ENCODE results near the gene ASB15. TPM values are rescaled to one million over a fixed set of nuclear protein-coding genes. Genes with fewer than 3 reads are reported as not detected.
"Not testable (repeated sequence)": the region's sequence is repeated elsewhere in the genome, so short reads cannot be mapped to it uniquely, and the experiment has no call there.

The ASB15 gene
- total and polyA plus RNA-seq, 8 donors = not detected

DNA sequence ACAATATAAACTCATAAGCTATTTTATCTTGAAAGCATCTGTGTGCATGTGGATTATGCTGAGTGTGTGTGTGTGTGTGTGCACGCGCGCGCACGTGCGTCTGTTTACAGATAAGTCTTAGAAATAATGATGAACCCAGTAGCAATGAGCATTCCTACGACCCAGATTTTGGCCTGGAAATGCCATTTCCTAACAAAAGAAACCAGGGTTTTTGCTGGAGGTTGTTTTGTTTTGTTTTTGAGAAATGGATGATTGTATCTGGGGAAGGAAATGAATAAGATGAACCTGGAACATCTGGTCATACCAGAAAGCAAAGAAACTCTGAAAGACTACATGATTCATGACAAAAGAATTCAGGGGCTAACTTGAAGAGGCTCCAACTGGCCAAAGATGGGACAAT lies 31.9 kb downstream of the ASB15 start:
- H3K36me3 ChIP-seq = no peaks in the 10 kb centered on the region
- intact Hi-C loops (cut with DNase I) = no loop called here
- H3K4me3 ChIP-seq = no peak overlapping the region
- no peak for ATAC-seq
- DNase-seq = no peak
- H3K27me3 ChIP-seq = no peaks in the 10 kb centered on the region
- no peak overlapping the region for H3K27ac ChIP-seq
- H3K4me1 ChIP-seq = no peaks in the 10 kb centered on the region
- no peak for TF ChIP-seq CTCF (IDR thresholded peaks at IDR 0.05)
- H3K9me3 ChIP-seq = no peaks in the 10 kb centered on the region

DNA sequence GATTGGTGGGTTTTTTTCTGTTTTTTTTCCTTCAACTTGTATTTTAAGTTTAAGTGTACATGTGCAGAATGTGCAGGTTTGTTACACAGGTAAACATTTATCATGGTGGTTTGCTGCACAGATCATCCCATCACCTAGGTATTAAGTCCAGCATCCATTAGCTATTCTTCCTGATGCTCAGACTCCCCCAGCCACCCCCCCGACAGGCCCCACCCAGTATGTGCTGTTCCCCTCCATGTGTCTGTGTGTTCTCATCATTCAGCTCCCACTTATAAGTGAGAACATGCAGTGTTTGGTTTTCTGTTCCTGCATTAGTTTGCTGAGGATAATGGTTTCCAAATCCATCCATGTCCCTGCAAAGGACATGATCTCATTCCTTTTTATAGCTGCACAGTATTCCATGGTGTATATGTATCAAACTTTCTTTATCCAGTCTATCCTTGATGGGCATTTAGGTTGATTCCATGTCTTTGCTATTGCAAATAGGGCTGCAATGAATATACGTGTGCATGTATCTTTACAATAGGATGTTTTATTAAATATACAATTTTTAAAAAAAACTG lies 32.5 kb downstream of the ASB15 start:
- intact Hi-C loops (cut with DNase I) = not testable (repeated sequence)

DNA sequence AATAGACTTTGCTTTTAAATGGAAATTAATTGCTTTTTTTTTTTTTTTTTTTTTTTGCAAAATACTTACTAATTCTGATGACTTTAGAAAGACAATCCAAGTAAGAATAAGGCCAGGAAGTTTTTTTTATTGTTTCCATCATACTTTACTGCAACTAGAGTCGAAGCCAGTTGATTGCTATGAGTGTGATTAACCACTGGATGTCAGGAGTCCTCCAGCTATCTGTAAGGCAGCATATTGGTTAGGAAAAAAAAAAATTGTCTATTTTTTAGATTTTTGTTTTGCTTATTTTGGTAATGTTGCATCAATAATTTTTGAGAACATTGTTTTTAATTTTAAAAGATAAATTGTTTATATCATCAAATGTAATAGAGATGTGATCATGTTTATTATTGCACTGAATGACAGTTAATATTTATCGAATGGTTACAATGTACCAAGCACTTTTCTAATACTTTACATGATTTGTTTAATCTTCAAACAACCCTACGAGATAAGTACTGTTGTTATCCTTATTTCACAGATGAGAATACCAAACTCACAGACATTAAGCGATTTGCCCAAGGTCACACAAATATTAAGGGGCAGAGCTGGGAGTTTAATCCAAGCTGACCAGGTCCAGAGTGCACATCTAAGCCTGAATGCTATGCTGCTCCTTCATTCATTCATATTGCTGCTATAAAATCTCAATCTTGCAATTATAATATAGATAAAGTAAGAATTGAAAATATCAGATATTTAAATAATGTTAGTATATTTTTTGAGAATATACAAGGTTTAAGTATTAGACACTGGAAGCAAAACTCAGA lies 34.1 kb downstream of the ASB15 start:
- Histone ChIP-seq H3K27me3 (no peaks in the 10 kb centered on the region), H3K9me3 (no peaks in the 10 kb centered on the region), H3K27ac (no peak overlapping the region), H3K36me3 (no peaks in the 10 kb centered on the region), H3K4me3 (no peak overlapping the region), H3K4me1 (no peaks in the 10 kb centered on the region)
- TF ChIP-seq CTCF (IDR thresholded peaks at IDR 0.05) = peak in 1 of 2 donors; percentile 26
- peak; percentile 53 for ATAC-seq
- DNase-seq = peak in 1 of 4 donors; percentile 40
- intact Hi-C loops (cut with DNase I) = no loop called here

More for the DNA sequence above, 32.5 kb downstream of the ASB15 start:
- not testable (repeated sequence) for H3K36me3 ChIP-seq, H3K27me3 ChIP-seq, DNase-seq, ATAC-seq, H3K4me3 ChIP-seq, H3K9me3 ChIP-seq, H3K4me1 ChIP-seq, H3K27ac ChIP-seq

GRCh38 chr7:123637203-123637602 lies 35.6 kb downstream of the ASB15 start:
- DNase-seq = no peak
- intact Hi-C loops (cut with DNase I) = no loop called here
- TF ChIP-seq CTCF (IDR thresholded peaks at IDR 0.05) = no peak
- no peaks in the 10 kb centered on the region for H3K9me3 ChIP-seq
- no peak overlapping the region for H3K27ac ChIP-seq
- no peaks in the 10 kb centered on the region for H3K4me1 ChIP-seq
- no peak overlapping the region for H3K4me3 ChIP-seq
- no peak for ATAC-seq
- H3K27me3 ChIP-seq = no peaks in the 10 kb centered on the region
- no peaks in the 10 kb centered on the region for H3K36me3 ChIP-seq

DNA sequence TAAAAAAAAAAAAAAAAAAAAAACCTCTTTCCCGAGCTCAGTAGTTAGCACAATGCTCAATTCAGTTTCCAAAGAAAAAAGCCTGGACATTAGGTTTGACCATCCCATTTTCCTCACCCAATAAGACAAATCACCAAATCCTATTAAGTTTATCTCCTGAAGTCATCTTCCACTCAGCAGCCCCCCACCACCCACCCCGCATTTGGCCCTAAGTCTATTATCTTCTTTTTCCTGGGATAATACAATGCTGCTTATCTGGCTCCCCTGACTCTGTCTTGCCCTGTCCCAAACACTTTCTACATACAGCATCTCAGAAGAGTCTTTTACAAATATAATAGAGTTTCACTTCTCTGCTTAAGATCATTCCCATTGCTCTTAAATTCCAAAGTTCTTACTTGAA lies 36.3 kb downstream of the ASB15 start:
- ATAC-seq (no peak), DNase-seq (no peak)
- H3K27me3 ChIP-seq = no peaks in the 10 kb centered on the region
- TF ChIP-seq CTCF (IDR thresholded peaks at IDR 0.05) = no peak
- no peak overlapping the region for H3K27ac ChIP-seq
- no peaks in the 10 kb centered on the region for H3K36me3 ChIP-seq
- H3K4me3 ChIP-seq = no peak overlapping the region
- H3K9me3 ChIP-seq = no peaks in the 10 kb centered on the region
- intact Hi-C loops (cut with DNase I) = no loop called here
- no peaks in the 10 kb centered on the region for H3K4me1 ChIP-seq

All from left lung (tissue), 10 donors.